Measurements from ENCODE around the gene CBLB. TPM values are rescaled to one million over a fixed set of nuclear protein-coding genes. Genes with fewer than 3 reads are reported as not detected.

CBLB gene
- total and polyA plus RNA-seq, 2 experiments from 2014 or later: 20.5 to 47.7 TPM

DNA sequence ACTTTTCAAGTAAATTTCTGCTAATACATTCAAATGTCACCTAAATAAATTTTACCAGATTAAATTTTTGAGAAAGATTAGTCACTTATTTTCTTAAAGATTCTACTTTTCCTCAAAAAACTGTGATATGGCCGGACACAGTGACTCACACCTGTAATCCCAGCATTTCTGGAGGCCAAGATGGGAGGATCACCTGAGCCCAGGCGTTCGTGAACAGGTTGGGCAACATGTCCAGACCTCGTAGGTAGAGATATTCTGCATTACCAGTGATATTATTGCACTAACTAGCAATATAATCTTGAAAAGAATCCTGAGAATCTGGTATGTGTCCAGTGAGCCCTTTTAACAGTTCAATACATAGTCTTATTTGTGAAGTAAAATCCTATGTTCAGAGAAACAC is 61.7 kb downstream of the CBLB start (continued):
- TF ChIP-seq ZNF331 (CRISPR knock-in tag; IDR thresholded peaks at IDR 0.05; ENCODE audit: low read depth) (no peak), EZH2phosphoT487 (IDR thresholded peaks at IDR 0.05; ENCODE audit: unreplicated experiment) (no peak), JUNB (IDR thresholded peaks at IDR 0.05; ENCODE audit: unreplicated experiment) (no peak), EZH2 (IDR thresholded peaks at IDR 0.05; ENCODE audit: low read depth, unreplicated experiment) (no peak), POLR2AphosphoS5 (IDR thresholded peaks at IDR 0.05; ENCODE audit: low read depth) (no peak)
- TF ChIP-seq, protein P1, sequence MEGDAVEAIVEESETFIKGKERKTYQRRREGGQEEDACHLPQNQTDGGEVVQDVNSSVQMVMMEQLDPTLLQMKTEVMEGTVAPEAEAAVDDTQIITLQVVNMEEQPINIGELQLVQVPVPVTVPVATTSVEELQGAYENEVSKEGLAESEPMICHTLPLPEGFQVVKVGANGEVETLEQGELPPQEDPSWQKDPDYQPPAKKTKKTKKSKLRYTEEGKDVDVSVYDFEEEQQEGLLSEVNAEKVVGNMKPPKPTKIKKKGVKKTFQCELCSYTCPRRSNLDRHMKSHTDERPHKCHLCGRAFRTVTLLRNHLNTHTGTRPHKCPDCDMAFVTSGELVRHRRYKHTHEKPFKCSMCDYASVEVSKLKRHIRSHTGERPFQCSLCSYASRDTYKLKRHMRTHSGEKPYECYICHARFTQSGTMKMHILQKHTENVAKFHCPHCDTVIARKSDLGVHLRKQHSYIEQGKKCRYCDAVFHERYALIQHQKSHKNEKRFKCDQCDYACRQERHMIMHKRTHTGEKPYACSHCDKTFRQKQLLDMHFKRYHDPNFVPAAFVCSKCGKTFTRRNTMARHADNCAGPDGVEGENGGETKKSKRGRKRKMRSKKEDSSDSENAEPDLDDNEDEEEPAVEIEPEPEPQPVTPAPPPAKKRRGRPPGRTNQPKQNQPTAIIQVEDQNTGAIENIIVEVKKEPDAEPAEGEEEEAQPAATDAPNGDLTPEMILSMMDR (conservative IDR thresholded peaks at IDR 0.05; ENCODE audit: low read depth in 2 of 2): no peak

- DNase-seq (ENCODE audit: low spot score) (no peak), ATAC-seq (no peak)
- Mint-ChIP-seq H3K9me3 (no peaks in the 10 kb centered on the region), H3K27me3 (ENCODE audit: insufficient read depth, low read depth, poor library complexity) (no peaks in the 10 kb centered on the region), H3K4me3 (no peak overlapping the region), H3K27ac (no peak overlapping the region), H3K36me3 (ENCODE audit: low read depth) (no peaks in the 10 kb centered on the region), H3K4me1 (peaks cover 35% of the 10 kb centered on the region)
- peaks cover 39% of the 10 kb centered on the region for H3K4me1 ChIP-seq (ENCODE audit: insufficient read depth)
- H3K79me2 ChIP-seq (replicated peaks; ENCODE audit: insufficient read depth): peaks cover 28% of the 10 kb centered on the region
- 0 out of 2 replicates have a peak, but pooled peaks cover 4% of the 10 kb centered on the region for H4K20me1 ChIP-seq (replicated peaks; ENCODE audit: insufficient read depth)
- no peak overlapping the region for H3K4me2 ChIP-seq
- no peak overlapping the region for H3K27ac ChIP-seq (ENCODE audit: low read depth)
- no peaks in the 10 kb centered on the region for H3F3A ChIP-seq (replicated peaks; ENCODE audit: low read depth)
- H3K36me3 ChIP-seq (ENCODE audit: insufficient read depth): no peaks in the 10 kb centered on the region
- H3K27me3 ChIP-seq (ENCODE audit: insufficient read depth): no peaks in the 10 kb centered on the region
- H2AFZ ChIP-seq: no peak overlapping the region
- no peak overlapping the region for H3K4me3 ChIP-seq
- H3K9me2 ChIP-seq (ENCODE audit: insufficient read depth): no peaks in the 10 kb centered on the region
- TF ChIP-seq, protein P2, sequence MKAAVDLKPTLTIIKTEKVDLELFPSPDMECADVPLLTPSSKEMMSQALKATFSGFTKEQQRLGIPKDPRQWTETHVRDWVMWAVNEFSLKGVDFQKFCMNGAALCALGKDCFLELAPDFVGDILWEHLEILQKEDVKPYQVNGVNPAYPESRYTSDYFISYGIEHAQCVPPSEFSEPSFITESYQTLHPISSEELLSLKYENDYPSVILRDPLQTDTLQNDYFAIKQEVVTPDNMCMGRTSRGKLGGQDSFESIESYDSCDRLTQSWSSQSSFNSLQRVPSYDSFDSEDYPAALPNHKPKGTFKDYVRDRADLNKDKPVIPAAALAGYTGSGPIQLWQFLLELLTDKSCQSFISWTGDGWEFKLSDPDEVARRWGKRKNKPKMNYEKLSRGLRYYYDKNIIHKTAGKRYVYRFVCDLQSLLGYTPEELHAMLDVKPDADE (IDR thresholded peaks at IDR 0.05): no peak
- TF ChIP-seq, protein P1 (conservative IDR thresholded peaks at IDR 0.05; ENCODE audit: low read depth in 2 of 2): no peak
- TF ChIP-seq STAT1 (IDR thresholded peaks at IDR 0.05; ENCODE audit: unreplicated experiment) (no peak), ZNF114 (CRISPR knock-in tag; IDR thresholded peaks at IDR 0.05) (no peak), POLR2AphosphoS5 (IDR thresholded peaks at IDR 0.05; ENCODE audit: low read depth) (no peak), NANOG (IDR thresholded peaks at IDR 0.05; ENCODE audit: borderline replicate concordance) (no peak), ZNF331 (CRISPR knock-in tag; IDR thresholded peaks at IDR 0.05; ENCODE audit: low read depth) (no peak), EZH2phosphoT487 (IDR thresholded peaks at IDR 0.05; ENCODE audit: unreplicated experiment) (no peak)
- TF ChIP-seq, protein P3, sequence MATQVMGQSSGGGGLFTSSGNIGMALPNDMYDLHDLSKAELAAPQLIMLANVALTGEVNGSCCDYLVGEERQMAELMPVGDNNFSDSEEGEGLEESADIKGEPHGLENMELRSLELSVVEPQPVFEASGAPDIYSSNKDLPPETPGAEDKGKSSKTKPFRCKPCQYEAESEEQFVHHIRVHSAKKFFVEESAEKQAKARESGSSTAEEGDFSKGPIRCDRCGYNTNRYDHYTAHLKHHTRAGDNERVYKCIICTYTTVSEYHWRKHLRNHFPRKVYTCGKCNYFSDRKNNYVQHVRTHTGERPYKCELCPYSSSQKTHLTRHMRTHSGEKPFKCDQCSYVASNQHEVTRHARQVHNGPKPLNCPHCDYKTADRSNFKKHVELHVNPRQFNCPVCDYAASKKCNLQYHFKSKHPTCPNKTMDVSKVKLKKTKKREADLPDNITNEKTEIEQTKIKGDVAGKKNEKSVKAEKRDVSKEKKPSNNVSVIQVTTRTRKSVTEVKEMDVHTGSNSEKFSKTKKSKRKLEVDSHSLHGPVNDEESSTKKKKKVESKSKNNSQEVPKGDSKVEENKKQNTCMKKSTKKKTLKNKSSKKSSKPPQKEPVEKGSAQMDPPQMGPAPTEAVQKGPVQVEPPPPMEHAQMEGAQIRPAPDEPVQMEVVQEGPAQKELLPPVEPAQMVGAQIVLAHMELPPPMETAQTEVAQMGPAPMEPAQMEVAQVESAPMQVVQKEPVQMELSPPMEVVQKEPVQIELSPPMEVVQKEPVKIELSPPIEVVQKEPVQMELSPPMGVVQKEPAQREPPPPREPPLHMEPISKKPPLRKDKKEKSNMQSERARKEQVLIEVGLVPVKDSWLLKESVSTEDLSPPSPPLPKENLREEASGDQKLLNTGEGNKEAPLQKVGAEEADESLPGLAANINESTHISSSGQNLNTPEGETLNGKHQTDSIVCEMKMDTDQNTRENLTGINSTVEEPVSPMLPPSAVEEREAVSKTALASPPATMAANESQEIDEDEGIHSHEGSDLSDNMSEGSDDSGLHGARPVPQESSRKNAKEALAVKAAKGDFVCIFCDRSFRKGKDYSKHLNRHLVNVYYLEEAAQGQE (IDR thresholded peaks at IDR 0.05; ENCODE audit: unreplicated experiment): no peak
Measured at GRCh38 chr3:105806359-105806758, 62.5 kb downstream of the CBLB start.

All from GM23338 (cell line).